Cardiac ventricle fibroblast (primary cell): ENCODE results near the gene RBBP8. TPM values are rescaled to one million over a fixed set of nuclear protein-coding genes. Genes with fewer than 3 reads are reported as not detected.

Experiments used
- total RNA-seq: library from RNA; depleted of rRNA; stranded (reverse); fragments of >200 nt; gene quantifications from 2 replicates; pipeline ENCODE4 v1.2.3, GENCODE V29; 2015

Gene RBBP8
- 10.6 and 15.6 TPM in 2 replicates for total RNA-seq

DNA sequence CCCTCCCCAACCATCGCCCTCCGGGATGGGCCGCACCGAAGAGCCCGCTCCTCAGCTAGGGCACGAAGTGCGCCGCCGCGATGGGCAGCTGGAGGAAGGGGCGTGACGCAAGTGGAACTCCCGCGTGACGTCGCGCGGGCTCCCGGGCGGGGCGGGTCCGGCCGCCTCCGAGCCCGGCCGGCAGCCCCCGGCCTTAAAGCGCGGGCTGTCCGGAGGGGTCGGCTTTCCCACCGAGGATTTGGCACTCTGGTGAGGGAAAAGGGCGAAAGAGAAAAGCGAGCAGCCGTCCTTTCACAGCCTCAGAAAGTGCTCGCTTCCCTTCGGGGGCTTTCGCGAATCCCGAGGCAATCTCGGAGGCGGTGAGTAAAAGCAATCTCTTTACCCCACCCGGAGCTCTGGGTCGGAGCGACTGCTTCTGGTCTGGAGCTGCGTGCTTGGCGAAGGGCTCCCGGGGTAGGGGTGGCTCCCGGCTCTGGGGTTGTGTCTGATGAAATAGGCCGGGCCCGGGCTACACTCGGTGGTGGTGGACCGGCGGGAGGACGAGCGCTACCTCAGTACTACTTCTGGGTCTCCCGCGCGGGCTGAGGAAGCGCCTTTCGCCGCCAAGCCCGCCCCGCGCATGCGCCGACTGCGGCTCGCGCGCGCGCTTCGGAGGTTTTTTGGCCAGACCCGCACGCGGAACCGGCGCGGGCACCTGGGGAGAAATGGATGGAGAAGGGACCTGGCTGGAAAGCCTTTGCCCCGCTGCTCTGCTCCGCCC is at the start of gene RBBP8:
RBBP8 (plus strand) TSS at position 123 of the 760 bp plus-strand sequence. CDS start 3,524 bp downstream, outside the sequence.

Other genes with a start within 250 kb of the RBBP8 start
- gene CABLES1, start 202.2 kb downstream of the RBBP8 start, total RNA-seq = 8.8 and 9.4 TPM in 2 replicates